ENCODE data around the gene DOLK.
A peak's percentile ranks its signal among the peaks of the same experiment; 100 is the strongest.

Gene DOLK

GRCh38 chr9:128912270-128912853, 35.0 kb downstream of the DOLK start:
- in situ Hi-C loops (cut with MboI; ENCODE audit: low pct_unique_long_range_greater_than_20kb, low sequenced_read_pairs), result no loop called here
- no peak for DNase-seq

DNA sequence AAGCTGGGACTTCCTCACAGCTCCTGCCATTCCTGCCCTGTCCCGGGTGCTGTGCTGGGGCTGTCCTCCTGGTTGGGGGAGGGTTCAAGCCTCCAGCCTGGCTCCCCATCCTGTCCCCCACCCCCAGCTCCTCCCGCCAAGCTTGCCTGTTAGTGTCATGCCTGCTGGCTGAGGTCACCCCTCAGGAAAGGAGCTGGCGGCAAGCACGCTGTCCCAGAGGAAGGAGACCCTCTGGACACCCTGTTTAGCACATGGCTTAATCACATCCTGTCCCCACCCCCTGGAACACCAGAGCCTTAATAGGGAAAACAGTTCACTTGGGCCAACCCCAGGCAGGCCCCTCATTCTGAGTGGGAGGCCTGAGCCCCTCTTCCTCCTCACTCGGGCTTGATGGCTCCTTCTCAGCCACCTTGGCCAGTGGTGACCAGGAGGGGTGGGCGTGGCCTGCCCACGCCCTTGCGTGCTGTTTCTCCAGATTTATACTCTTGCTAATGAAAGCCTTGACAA, 35.8 kb downstream of the DOLK start:
- peak; percentile 37 for DNase-seq
- in situ Hi-C loops (cut with MboI; ENCODE audit: low pct_unique_long_range_greater_than_20kb, low sequenced_read_pairs), result no loop called here

DNA sequence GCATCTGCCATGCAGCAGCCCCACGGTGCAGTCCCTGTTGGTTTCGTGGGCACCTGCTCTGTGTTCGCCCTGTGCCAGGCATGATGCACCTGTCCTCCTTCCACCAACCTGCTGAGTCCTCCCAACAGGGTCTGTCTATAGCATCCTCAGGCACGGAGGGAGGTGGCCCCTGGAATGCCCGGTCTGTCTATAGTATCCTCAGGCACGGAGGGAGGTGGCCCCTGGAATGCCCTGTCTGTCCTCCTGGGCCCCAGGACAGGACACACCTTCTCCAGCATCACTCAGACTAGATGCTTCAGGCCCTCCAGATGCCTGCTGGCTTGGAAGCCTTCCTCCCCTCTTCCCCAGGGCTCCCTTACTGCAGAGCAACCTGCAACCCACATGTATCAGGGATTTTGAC, 36.5 kb downstream of the DOLK start:
- no peak for DNase-seq
- in situ Hi-C loops (cut with MboI; ENCODE audit: low pct_unique_long_range_greater_than_20kb, low sequenced_read_pairs), result no loop called here

- in situ Hi-C loops (cut with MboI; ENCODE audit: low pct_unique_long_range_greater_than_20kb, low sequenced_read_pairs), result no loop called here
- no peak for DNase-seq
These were observed 37.5 kb downstream of the DOLK start for GRCh38 chr9:128909859-128910258.

DNA sequence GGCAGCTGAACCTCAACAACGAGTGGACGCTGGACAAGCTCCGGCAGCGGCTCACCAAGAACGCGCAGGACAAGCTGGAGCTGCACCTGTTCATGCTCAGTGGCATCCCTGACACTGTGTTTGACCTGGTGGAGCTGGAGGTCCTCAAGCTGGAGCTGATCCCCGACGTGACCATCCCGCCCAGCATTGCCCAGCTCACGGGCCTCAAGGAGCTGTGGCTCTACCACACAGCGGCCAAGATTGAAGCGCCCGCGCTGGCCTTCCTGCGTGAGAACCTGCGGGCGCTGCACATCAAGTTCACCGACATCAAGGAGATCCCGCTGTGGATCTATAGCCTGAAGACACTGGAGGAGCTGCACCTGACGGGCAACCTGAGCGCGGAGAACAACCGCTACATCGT, 39.0 kb downstream of the DOLK start:
- in situ Hi-C loops (cut with MboI; ENCODE audit: low pct_unique_long_range_greater_than_20kb, low sequenced_read_pairs), result no loop called here
- DNase-seq, result no peak

- no peak for DNase-seq
- in situ Hi-C loops (cut with MboI; ENCODE audit: low pct_unique_long_range_greater_than_20kb, low sequenced_read_pairs), result no loop called here
These were observed 40.7 kb downstream of the DOLK start for GRCh38 chr9:128906741-128907140.

GRCh38 chr9:128905964-128906363, 41.4 kb downstream of the DOLK start:
- in situ Hi-C loops (cut with MboI; ENCODE audit: low pct_unique_long_range_greater_than_20kb, low sequenced_read_pairs), result no loop called here
- no peak for DNase-seq

- in situ Hi-C loops (cut with MboI; ENCODE audit: low pct_unique_long_range_greater_than_20kb, low sequenced_read_pairs), result no loop called here
- no peak for DNase-seq
These were observed 43.4 kb downstream of the DOLK start for GRCh38 chr9:128903871-128904620.

GRCh38 chr9:128903079-128903461, 44.3 kb downstream of the DOLK start:
- in situ Hi-C loops (cut with MboI; ENCODE audit: low pct_unique_long_range_greater_than_20kb, low sequenced_read_pairs), result no loop called here
- DNase-seq, result no peak

DNA sequence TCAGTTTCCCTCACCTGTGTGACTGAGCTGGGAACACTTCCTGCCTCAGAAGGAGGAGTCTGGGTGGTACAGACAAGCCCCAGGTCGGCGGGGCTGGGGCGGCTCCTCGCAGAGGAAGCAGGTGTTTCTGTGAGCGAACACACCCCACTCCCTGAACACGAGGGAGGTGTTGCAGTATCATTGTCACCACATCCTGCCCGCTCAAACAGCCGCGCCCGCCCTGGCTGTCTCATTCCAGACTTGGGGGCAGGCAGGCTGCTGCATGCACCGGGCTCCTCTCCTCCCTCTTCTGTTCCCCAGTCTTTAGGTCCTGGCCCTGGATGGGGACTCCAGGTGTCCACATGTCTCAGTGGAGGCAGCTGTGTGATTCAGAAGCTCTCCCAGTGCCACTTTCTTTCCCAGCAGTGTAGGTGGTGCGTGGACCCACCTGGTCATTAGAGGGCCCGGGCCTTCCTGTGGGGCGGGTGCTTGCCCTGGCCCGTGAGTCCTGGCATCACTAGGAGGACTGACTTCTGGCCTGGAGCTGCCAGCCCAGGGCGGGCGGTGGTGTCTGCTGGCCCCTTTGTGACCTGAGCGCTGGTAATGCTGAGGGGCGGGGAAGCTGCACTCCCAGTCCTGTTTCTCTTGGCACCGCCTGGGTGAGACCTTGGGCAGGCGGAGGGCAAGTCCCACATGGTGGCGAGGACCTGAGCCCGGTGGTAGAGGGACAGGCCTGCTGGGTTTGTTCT, 44.9 kb downstream of the DOLK start:
- DNase-seq, result peak; percentile 60
- in situ Hi-C loops (cut with MboI; ENCODE audit: low pct_unique_long_range_greater_than_20kb, low sequenced_read_pairs), result no loop called here

DNA sequence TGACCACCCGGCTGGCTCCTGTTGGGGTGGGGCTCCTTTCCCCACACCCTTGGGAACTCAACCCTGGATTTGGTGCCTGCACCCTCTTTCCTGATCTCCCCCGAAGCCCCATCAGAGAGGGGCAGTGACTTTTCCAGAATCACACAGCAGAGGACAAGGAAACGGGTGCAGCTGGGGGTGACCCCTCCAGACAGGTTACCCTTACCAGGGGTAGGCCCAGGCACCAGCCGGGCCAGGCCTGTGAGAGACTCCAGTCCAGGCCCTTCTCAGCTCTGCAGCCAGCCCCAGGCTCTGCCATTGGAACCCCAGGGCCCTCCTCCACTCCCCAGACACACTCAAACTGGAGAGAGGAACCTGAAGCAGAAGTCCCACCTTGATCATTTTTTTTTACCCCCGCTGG, 45.6 kb downstream of the DOLK start:
- in situ Hi-C loops (cut with MboI; ENCODE audit: low pct_unique_long_range_greater_than_20kb, low sequenced_read_pairs), result no loop called here

DNA sequence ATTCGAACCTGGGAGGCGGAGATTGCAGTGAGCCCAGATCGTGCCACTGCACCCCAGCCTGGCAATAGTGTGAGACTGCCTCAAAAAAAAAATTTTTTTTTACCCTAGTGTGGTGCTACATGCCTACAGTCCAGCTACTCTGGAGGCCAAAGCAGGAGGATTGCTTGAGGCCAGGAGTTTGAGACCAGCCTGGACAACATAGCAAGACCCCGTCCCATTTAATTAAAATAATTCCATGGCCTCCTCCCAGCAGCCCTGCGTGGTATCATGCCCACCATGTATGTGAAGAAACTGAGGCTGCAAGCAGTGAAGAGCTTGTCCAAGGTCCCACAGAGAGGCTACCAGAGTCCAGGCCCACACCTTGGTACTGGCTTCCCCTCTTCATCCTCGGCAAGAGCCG, 46.0 kb downstream of the DOLK start:
- in situ Hi-C loops (cut with MboI; ENCODE audit: low pct_unique_long_range_greater_than_20kb, low sequenced_read_pairs), result no loop called here
- no peak for DNase-seq

More for the DNA sequence above, 45.6 kb downstream of the DOLK start:
- no peak for DNase-seq

DNA sequence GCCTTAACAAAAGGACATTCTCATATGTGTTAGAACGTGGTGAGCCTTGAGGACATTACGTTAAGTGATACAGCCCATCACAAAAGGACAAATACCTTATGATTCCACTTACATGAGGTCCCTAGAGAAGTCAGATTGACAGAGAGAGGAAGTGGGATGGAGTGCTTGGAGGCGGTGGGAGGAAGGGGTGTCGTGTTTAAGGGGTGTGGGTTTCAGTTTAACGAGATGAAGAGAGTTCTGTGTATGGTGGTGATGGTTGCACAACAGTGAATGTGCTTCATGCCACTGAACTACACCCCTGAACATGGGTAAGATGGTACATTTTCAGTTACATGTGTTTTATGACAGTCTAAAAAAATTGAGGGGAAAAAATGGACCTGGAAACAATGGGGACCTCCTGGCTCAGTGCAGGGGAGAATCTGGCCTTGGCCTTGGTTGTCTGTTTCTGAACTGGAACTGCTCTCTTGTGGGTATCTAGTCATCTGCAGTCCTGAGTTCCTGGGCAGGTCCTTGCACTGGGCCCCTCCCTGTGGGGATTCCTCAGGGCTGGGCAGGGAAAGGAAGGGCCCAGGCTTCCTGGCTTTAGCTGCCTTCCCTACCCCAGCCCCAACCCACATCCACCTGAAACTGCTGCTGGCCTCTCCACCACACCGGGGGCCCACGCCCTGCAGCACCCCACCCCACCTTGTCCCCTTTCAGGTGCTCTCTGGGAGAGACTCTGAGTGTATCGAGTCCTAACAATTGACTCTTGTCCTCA, 47.7 kb downstream of the DOLK start:
- in situ Hi-C loops (cut with MboI; ENCODE audit: low pct_unique_long_range_greater_than_20kb, low sequenced_read_pairs), result no loop called here
- peak; percentile 66 for DNase-seq

DNA sequence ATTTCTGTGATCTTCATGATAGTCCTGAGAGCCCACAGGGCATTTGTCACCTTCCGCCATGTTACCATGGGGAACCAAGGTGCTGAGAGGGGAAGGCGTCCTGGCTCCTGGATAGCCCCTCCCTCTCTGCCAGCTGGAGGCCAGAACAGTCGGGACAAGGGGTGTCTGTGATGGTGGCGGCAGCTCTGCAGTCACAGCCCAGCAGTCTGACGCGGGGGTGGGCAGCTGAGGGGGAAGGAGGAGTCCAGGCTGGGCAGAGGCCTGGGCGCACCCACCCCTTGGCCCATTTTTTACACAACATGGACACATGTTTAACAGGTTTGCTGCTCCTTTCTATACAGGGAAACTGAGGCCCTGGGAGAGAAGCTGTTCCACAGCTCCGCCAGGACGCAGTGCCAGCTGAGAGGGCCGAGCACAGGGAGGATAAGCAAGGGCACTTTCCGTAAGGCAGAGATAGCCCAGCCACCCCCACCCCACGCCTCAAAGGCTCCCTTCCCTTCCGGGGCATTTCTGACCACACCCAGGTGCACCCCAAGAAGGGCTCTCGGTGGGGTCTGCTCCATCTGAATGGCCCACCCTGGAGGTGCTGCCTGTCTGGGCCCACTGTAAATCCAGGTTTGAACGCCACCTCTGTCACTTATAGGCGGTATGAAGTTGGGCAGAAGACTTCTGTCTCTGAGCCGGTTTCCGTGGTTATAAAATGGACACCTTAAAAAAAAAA, 48.4 kb downstream of the DOLK start:
- no peak for DNase-seq
- in situ Hi-C loops (cut with MboI; ENCODE audit: low pct_unique_long_range_greater_than_20kb, low sequenced_read_pairs), result no loop called here

DNA sequence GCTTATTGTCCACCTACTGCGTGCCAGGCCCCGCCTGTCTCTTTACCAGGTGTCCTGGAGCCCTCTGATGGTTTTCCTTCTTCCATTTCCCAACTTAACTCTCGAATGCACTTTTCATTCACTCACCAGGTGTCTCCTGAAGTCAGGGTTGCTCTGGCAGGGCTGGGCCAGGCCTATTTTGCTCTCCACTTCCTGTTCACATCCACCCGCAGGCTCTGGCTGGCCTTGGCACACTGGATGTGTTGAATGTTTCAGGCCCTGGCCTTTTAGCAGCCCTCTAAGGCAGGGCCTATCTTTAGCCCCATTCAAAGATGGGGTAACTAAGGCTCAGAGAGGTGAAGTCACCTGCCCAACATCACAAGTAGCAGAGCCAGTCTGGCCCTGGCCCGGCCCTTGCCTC, 49.0 kb downstream of the DOLK start:
- no peak for DNase-seq
- in situ Hi-C loops (cut with MboI; ENCODE audit: low pct_unique_long_range_greater_than_20kb, low sequenced_read_pairs), result no loop called here

DNA sequence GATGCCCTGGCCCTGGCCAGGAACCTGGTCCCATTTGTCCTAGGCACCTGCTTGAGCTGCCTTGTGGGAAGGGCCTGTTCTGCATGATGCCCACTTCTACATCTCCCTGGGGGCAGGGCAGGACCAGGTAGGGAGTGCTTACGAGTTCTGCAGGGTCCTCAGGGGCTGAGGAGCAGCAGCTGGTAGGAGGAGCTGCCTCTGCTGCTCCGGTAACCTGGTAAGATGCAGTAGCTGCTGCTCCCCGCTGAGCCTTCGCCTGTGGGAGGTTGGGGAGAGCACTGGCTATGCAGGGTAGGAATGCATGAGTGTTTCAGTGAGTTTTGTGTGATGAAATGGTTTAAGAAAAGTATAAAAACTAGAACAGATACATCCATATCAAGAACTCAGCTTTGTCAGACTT, 51.8 kb downstream of the DOLK start:
- in situ Hi-C loops (cut with MboI; ENCODE audit: low pct_unique_long_range_greater_than_20kb, low sequenced_read_pairs), result no loop called here

More for the DNA sequence above, 51.8 kb downstream of the DOLK start:
- no peak for DNase-seq

All from KBM-7 (cell line).